Fibroblast of skin of left quadriceps (primary cell): ENCODE results near the gene ATL2.
"Not testable (repeated sequence)": the region's sequence is repeated elsewhere in the genome, so short reads cannot be mapped to it uniquely, and the experiment has no call there.

ENCODE experiments used
- DNase-seq, 2 experiments: peaks; one replicate each; pipeline ENCODE4 v3.0.0-alpha.2; 2013; ENCODE audit warnings: low read depth in 2 of 2

Gene ATL2

DNA sequence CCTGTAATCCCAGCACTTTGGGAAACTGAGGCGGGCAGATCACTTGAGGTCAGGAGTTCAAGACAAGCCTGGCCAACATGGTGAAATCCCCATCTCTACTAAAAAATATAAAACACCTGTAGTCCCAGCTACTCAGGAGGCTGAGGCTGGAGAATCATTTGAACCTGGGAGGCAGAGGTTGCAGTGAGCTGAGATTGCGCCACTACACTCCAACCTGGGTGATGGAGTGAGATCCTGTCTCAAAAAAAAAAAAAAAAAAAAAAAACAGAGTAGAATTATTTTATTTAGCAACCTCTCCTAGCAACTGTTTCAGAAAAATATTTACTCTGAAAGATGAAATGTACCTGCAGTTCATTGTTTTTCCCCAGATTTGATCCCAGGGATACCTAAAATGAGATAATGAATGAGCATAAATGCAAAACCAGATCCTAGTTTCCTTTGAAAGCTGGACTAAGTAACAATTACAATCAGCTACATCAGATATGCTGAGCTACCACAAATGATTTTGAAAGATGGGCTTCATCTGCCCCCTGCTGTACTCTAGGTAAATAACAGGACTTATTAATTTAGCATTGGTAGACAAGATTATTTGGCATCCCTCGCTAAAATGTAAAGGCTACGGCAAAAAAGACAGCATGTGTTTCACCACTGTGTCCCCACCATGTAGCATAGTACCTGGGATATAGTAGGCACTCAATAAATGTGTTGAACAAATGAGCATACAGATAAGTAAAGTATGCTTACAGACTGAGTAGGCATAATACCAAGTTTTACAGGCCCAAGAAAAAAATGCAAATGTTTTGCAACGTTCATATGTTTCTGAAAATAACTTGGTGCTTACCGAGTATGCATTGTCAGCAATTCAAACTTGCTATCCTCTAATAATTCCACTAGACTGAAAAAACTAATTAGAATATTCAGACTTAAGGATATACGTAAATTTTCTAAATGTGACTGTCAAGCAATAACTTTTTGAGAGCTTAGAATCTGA lies 102.5 kb downstream of the ATL2 start:
- peak; percentile 65 to 71 for DNase-seq

DNA sequence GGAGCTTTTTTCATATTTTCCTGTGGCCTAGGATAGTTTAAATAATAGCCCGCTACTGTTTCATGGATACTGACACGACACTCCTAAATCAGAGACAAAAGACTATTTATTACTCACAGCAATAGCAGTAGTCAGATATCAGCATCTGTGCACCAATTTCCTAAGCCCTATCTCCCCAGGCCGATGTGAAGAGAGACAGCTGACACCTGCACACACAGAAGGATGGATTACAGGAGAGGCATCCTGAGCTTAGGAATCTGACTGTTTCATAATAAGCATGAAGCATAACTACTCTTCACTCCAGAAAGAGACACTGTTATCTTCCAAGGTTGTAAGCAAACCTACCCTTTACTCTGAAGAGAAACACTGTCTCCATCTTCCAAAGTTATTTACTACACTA lies 105.4 kb downstream of the ATL2 start:
- DNase-seq: no peak

DNA sequence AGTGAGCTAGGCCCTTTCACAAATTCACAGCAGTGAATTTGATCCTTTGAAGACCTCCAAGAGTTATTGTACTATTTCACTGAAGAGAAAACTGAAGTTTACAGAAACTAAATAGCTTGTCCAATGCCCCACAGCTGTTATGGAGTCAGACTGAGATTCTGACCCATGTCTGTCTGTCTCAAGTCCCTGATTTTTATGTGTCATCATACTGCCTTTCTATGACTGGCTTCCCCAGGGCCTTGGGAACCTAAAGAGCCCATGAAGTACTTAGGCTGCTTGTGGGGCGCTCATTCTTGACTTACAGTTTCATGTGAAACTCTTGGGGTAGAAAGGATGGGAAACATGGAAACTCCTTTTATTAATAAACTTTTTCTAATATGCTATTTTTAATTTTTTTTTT lies 107.7 kb downstream of the ATL2 start:
- DNase-seq: no peak

DNA sequence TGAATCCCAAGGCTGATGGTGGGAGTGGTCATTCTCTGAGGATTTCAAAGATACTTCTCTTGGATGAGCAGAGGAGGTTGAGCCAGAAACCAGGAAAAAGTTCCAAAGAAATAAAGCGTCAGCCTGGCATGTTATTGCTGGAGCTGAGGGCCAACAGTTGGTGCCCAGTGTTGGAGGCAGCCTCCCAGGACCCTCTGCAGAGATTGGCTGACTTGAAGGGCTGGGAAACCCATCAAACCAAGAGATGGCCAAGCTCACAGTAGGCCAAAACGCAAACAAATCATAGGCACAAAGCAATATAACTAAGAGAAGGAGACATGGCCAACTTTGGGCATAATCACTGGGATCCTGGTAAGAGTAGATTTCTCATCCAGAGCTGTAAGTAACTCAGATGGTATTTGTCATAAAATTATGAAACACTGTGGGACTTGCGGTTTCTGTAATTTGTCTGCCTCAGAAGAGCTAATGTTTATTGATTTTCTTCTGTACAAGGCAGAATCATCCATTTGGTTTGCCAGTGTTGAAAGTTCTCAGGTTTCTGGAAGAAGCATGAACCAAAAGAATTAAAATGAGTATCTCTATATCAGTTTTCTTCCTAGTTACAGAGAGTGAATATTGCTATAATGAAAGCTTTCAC lies 108.3 kb downstream of the ATL2 start:
- DNase-seq: peak in 1 of 2 experiments; percentile 16

DNA sequence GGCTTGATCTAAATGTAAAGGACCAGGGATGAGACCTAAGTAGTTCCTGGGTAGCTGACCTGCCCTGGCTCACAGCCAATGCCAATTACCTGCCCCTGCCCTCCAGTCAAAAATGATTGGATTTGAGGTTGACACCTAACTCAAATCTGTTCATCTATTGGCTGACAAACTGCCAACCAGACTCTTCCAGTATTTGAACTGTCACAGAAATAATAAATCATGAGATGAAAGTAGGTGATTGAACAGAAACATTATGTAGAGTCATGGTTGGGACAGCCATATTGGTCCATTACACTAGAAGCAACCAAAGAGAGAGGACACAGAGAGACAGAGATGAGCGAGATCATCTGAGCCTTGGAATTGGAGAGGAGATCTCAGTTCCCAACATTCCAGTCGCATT lies 109.1 kb downstream of the ATL2 start:
- DNase-seq: no peak

DNA sequence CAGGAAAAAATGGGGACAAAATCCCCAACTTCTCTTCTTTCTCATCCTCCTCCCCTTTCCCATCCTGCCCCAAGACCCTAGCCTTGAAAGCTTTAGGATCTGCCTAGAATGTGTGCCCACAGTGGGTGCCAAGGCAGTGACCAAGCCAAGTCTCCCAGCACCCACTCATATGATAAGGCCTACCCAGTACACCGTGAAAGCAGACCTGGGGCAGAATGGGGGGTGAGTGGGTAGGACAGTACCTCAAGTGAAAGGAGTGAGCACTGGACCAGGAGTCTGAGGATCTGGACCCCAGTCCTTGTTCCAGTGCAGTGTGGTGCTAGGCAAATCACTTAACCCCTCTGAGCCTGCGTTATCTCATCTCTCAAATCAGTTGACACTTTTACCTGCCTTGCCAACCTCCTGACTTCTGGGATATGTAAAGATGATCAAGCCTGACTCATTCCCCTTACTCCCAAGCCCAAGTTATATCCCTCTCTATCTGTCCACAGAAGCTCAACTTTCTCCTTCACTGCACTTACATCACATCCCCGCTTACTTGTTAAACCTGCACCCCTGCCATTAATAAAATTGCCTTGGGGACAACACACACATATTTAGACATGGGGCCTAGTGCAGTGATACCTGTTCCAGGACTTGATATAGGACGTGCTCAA lies 109.7 kb downstream of the ATL2 start:
- no peak for DNase-seq

DNA sequence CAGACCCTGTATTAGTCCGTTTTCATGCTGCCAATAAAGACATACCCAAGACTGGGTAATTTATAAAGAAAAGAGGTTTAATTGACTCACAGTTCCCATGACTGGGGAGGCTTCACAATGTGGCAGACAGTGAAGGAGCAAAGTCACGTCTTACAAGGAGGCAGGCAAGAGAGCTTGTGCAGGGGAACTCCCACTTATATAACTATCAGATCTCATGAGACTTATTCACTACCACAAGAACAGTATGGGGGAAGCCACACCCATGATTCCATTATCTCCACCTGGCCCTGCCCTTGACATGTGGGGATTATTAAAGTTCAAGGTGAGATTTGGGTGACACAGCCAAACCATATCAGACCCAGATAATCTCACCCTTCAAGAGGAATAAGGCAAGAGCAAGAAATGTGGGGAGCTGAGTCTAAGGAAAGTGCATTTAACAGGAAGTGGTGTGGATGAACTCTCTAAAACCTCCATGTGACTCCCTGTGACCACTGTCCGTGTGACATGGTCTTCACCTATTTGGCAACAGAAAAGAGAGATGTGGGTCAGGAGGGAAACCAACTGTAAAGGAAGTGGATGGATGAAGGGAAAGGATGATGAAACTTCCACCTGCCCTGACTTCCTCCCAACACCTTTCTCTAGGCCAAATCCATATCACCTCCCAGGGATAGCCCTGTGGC lies 110.6 kb downstream of the ATL2 start:
- DNase-seq: no peak

DNA sequence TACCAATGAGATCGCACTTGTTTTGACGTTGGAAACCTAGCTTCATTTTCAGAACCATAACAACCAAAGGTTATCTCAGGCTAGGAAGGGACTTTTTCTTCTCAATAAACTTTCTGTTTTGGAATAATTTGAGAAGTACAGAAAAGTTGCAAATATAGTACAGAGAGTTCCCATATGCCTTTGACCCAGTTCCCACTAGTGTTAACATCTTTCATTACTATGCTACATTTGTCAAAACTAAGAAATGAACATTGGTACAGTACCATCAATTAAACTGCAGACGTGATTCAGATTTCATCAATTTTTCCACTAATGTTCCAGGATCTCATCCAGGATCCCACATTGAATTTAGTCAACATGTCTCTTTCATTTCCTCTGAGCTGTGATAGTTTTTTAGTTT lies 111.6 kb downstream of the ATL2 start:
- no peak for DNase-seq

DNA sequence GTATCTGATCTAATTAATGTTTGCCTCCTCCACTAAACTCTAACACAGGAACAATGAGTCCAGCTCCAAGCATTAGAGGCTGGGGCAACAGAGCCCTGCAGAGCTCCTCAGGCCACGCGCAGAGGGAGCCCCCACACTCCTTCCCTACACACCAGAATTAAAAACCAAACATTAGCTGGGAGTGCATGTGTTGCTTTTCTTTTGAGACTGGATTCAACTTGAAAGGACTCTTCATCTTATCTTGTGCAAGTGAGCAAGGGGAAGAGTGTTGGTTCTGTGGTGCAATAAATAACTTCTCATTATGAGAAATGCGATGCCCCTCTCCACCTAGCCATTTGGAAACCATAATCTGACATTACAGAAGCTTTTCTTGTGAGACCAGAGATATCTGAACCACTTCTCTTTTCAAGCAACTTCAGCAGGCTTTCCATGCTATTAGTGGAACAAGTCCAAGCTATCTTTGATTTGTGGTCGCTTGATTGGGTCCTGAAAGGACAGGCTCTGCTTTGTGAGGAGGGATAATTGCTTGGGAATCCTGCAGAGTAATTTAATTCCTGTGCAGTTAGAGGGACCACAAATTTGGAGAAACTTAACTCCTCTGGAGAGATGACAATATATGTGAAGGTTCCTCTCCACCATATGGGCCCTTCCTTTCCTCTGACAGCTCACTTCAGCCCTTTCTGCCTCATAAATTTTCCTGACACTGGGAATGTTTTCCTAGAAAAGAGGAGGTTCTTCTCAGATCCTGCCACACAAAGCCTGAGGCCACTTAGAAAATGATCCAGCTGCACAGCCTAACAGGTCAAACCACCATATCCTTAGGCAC lies 112.5 kb downstream of the ATL2 start:
- peak; percentile 76 to 77 for DNase-seq

DNA sequence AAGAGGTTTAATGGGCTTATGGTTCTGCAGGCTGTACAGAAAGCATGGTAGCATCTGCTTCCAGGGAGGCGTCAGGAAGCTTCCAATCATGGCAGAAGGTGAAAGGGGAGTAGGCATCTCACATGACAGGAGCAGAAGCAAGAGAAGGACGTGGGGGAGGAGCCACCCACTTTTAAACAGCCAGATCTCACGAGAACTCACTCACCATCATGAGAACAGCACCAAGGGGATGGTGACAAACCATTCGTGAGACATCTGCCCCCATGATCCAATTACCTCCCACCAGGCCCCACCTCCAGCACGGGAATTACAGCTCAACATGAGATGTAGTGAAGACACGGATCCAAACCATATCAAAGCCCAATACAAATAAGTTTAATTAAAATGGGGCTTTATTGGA lies 113.8 kb downstream of the ATL2 start:
- no peak for DNase-seq

DNA sequence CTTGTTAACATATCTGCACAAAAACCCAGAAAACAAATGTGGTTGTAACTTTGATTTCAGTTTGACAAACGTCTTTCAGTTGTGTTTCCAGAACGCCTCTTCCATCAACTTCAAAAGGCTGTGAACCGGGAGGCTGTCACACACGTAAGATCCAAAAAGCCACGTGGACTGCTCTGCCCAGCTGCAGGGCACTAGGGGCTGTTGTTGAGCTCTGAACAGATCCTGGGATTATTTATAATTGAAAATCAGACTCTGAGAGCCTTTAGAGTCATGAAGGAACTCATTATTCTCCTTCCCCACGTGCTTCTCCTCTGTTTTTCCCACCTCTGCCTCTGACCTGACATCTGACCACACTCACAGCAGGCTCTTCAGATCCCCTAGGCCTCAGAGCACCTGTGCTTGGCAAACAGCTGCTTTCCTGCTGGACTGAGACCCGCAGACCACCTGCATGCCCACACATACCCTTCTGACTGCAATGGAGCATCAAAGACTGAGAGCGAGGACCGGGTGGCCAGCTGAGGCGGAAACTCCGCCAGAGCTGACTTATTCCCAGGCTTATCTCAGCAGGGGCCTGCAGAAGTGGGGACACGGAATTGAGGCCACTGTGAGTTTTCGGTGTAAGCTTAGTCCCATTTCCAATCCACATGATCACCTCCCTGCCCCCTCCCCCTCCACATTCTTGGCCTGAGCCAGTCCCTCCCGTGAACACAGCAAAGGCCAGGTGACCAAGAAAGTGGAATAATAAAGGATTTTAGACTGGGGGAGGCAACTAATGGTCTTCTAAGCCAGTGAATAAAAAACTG lies 114.8 kb downstream of the ATL2 start:
- no peak for DNase-seq

DNA sequence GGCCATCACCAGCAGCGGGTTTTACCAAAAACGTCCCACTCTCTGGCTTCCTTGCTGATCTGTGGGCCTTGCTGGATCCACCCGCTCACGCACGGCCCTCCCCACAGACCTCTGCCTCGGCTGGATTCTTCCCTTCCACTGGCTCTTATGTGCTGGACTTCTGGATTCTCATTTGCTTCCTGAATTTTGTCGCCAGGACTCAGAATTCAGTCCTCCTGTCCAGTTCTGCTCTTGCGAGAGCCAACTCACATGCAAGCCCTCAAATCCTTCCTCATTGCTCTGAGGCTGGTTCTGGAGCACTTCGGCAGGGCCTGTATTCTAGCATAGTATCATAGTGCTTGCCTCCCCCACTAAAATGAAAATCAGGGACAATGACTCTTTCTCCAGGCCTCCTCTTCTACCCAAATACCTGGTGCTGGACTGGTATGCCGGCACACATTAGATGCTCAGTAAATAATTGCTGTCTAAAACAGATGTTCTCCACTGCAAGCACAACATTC lies 115.5 kb downstream of the ATL2 start:
- DNase-seq: no peak

DNA sequence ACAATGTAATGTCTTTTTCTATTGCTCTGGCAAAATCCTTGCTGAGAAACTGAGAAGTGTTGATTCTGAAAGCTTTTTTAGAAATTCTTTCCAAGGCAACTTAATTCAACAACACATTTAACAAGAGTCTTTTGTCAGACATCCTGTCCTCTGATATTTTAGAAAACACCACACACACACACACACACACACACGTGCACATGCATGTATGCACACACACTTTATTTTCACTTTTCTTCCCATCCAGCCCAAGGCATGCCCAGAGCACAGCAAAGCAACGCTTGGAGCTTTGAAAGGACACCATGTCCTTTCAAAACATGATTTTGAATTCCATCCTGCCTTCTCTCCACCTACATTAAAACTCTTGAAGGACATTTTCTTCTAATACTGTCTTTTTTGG lies 116.1 kb downstream of the ATL2 start:
- no peak for DNase-seq

DNA sequence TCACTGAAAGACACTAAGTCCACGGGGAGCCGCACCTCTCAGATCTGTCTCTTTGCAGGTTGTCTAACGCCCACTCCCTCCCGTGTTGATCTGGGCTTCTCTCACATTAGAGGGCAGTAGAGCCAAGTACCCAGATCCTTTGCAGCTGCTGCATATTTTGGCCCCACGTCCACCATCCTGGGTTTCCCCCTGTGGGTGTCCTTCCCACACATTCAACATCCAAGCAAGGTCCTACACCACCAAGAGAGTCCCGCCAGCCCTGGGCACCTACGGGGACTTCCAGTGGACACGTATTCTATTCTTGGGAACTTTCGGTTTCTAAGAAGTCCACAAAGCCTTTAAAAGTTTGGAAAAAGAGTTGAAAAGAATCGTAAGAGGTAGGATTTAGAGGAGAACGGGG lies 116.6 kb downstream of the ATL2 start:
- no peak for DNase-seq

DNA sequence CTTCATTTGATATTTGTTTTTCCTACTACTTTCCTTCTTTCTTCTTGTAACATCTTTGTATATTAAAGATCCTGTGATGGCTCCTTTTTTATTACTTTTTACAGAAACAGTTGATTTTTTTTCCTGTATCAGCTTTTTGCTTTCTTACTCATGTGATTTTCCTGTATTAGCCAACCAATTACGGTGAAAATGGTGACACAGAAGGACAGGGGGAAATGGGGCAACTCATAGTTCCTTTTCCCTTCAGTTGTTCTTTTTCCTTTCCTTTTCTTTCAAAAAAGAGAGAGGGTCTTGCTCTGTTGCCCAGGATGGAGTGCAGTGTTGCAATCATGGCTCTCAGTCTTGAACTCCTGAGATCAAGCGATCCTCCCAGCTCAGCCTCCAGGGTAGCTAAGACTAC lies 117.8 kb downstream of the ATL2 start:
- DNase-seq: no peak

DNA sequence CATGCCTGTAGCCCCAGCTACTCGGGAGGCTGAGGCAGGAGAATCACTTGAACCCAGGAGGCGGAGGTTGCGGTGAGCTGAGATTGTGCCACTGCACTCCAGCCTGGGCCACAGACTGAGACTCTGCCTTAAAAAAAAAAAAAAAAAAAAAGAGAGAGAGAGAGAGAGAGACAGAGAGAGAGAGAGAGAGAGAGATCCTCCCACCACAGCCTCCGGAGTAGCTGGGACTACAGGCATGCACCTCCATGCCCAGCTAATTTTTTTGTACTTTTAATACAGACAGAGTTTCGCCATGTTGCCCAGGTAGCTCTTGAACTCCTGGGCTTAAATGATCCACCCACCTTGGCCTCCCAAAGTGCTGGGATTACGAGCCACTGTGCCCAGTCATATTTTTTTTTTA lies 119.4 kb downstream of the ATL2 start:
- DNase-seq: not testable (repeated sequence)

DNA sequence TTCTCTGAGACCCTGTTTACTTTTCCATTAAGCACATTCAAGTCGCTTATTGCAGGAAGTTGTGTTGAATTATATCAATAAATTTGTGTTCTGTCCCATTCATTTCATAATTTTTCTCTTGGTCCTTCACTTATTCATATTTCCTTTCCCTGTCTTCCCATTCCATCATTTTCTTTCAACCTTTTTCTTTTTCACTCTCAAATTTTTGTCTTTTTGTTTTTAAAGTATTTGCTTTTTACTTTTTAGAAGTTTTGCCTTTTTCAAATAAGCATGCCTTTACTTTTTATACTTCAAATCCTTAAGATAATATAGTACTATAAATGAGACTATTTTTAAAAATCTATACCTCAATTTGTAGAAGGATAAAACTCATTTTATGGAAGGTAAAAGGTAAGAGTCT lies 120.5 kb downstream of the ATL2 start:
- no peak for DNase-seq

DNA sequence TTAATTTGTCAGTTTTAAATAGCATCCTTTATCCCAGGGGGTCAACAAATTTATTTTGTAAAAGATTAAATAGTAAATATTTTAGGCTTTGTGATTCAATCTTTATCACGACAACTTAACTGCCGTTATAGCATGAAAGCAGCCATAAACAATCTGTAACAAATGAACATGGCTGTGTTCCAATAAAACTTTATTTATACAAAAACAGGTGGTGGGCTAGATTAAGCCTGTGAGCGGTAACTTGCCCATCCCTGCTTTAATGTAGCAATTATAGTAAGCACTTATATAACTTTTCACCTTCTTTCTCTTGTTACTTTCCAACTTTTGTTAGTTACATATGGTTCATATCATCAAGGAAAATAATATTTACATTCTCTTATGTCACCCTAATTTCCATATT lies 121.9 kb downstream of the ATL2 start:
- DNase-seq: no peak

DNA sequence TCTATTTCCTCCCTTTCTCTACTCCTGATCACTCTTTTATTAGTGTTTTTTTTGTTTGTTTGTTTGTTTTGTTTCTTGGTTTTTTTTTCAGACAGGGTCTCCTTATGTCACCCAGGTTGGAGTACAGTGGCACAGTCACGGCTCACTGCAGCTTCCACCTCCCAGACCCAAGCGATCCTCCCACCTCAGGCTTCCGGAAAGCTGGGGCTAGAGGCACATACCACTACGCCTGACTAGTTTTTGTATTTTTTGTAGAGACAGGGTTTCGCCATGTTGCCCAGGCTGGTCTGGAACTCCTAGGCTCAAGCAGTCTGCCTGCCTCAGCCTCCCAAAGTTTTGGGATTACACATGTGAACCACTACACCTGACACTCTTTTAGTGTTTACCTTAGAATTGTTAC lies 122.3 kb downstream of the ATL2 start:
- DNase-seq: no peak

DNA sequence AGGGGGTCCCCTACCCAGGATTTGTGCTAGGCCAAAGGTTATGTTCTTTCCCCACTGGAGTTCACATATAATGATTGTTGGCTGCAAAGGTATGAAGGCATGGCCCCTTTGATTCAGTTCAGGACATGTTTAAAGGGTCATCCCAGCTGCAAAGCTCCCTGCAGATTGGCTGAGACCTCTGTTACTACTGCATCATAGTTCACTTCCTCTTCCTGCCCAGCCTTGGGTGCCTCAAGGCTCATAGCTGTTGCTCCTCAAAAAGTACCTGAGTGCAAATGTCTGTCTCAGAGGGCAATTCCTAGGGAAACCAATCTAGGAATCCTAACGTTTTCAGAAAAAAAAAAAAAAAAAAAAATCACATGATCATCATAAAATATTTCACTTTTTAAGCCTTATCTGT lies 125.1 kb downstream of the ATL2 start:
- no peak for DNase-seq
